ENCODE measurements around the gene BRPF1.

Gene BRPF1

GRCh38 chr3:9731206-9732079, at the start of gene BRPF1:
BRPF1 (plus strand) TSS chr3:9731735; CDS start chr3:9734141, 2,406 bp downstream.
- DNase-seq (ENCODE audit: low spot score), result peak; percentile 99

DNA sequence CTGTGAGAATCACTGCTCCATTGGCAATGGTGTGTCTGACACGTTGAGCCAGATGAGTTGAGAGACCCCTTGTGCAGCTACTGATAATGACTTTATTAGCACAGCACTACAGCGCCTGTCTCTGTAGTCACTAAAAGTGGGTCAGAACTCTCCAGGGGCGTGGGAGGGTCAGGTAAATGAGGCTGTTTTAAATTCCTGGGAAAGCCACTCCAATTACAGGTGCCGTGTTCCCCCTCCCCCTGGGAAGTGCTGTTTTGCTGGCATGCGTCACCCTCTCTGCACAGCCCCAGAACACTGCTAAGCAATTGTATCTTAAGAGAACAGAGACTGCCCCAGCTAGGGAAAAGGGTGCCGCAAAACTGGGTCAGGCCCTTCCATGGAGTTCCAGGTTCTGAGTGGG, 49.4 kb upstream of the BRPF1 start:
- DNase-seq (ENCODE audit: low spot score), result no peak

DNA sequence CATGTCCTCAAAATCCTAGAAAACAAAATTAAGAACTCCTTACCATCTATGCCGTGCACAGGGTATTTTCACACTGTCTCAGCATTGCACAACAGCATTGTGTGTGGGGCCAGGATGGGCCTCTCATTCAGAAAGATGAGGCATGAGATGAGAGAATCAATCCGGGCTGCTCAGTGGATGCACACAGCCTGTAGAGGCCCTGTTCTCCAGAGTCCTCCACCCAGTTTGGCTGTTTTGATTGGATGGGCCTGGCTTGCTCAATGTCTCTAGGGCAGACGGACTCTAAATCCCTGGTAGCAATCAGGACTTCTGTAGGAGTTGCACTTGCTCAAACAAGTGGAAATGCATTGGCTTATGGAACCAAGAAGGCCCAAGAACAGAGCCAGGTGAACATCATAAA, 48.1 kb upstream of the BRPF1 start:
- no peak for DNase-seq (ENCODE audit: low spot score)

DNA sequence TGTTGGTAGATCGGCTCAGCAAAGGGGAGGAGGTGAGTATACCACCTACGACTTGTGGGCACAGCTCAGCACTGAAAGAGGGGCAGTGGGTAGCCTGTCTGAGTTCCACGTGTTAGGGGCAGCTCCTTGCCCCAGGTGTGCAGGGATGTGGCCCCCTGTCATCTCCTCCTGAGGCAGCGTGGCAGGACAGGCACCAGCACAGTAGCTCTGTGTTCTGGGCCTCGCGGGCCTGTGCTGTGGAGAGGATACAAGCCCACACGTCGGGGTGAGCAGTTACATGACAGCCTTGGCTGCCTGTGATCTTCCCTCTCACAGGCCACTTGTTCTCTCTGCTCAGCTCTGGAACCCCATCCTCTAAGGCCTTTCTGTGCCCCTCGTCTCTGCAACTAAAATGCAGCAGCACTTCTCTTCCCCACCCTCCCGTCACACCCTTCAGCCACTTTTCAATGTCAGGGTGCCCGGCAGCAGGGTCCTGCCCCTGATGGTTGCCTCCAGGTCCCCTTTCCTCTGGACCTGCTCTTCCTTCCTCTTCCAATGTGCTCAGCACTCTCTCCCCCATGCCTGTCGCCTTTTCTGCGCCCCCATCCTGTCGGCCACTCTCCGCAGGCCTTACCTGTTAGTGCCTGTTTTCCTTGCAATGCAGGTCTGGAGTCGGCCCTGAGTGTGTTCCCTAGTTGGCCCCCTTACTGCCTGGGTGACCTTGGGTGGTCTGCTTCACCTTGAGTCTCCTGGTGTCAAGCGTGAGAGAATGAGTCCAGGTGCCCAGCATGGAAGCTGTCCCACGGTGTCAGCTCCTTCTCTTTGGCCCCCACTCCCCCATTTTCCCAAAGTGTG, 46.1 kb upstream of the BRPF1 start:
- no peak for DNase-seq (ENCODE audit: low spot score)

DNA sequence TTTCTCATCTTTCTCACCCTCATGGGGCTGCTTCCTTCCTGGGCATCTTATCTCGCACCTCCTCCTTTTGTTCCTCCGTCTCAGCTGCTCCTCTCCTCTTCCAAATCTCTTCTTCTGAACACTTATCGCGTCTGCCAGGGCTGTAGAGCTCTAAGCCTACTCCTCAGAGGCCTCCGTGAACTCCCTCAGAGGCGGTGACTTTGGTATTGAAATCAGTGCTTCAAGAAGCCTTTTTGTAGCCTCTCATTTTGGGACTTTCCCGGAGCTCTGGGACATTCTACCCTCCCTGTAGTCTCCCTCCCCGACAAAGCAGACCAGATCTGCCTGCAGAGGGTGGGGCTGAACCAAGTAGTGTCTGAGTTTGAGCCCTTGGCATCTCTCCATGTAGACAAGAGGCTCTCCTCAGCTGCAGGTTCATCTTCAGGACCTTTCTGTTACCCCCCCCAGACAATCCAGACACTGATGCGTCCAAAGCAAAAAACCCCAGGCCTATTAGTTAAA, 45.4 kb upstream of the BRPF1 start:
- DNase-seq (ENCODE audit: low spot score), result no peak

GRCh38 chr3:9686703-9687102, 44.8 kb upstream of the BRPF1 start:
- no peak for DNase-seq (ENCODE audit: low spot score)

- DNase-seq (ENCODE audit: low spot score), result no peak
These were observed 44.0 kb upstream of the BRPF1 start for GRCh38 chr3:9687514-9687913.

DNA sequence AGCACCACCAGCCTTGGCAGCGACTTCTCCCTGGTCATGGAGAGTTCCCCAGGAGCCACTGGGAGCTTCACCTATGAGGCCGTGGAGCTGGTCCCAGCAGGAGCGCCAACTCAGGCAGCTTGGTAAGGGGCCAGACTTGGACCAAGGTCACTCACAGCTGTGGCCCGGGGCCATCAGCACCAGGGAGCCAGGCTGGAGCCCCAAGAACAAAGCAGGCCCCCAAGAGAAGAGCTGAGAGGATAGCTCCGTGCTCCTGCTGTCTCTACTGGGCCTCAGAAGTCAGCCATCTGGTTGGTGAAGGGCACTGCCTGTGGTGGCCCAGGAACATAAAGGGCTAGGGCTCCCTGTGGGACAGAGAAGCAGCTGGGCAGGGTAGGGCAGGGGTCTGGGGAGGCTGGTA, 42.6 kb upstream of the BRPF1 start:
- no peak for DNase-seq (ENCODE audit: low spot score)

DNA sequence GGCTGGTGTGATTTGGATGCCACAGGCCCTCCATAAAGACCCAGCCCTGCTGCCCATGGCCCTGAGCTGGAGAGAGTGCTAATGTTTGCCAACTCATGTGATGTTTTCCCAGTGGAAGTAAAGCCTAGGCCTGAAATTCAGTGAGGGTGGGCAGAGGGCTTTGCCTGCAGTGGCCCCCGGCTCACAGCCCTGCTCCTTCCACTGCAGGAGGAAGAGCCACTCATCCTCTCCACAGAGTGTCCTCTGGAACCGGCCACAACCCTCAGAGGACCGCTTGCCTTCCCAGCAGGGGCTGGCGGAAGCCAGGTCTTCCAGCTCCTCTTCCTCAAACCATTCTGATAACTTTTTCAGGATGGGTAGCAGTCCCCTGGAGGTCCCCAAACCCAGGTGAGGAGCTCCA, 41.8 kb upstream of the BRPF1 start:
- no peak for DNase-seq (ENCODE audit: low spot score)

- DNase-seq (ENCODE audit: low spot score), result no peak
These were observed 40.8 kb upstream of the BRPF1 start for GRCh38 chr3:9690451-9691450.

- no peak for DNase-seq (ENCODE audit: low spot score)
These were observed 39.9 kb upstream of the BRPF1 start for GRCh38 chr3:9691636-9692035.

GRCh38 chr3:9692416-9692815, 39.1 kb upstream of the BRPF1 start:
- DNase-seq (ENCODE audit: low spot score), result no peak

- no peak for DNase-seq (ENCODE audit: low spot score)
These were observed 36.2 kb upstream of the BRPF1 start for GRCh38 chr3:9695345-9695744.

- no peak for DNase-seq (ENCODE audit: low spot score)
These were observed 35.8 kb upstream of the BRPF1 start for GRCh38 chr3:9695746-9696145.

DNA sequence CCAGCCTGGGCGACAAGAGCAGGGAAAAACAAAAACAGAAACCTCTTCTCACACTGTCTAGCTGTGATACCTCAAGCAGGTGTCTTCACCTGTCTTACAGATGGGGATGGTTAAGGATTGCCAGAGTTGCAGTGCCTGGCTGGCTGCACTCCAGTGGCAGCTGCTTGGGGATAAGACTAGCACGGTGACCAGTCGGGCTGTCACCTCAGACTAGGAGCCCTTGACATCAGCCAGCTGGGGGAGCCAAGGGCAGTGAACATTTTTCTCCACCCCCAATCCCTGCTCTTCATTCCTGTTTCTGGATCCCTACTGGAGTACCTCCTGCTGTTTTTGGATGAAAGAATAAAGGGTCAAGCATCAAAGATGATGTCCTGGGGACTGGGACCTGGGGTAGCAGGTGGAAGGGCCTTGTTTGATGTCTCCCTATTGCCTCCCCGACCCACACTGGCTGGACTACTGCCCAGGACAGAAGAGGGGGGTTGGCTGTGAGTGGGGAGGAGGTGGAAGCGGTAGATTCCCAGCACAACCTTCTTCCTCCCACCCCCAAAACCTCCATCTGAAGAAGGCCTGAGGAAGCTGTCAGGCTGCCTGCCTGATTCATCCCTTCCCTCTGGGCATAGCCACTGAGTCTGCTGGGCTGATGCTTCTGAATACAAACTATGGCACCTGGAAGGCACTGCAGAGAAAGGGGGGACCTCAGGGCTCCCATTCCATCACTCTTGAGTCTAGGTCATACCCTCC, 34.9 kb upstream of the BRPF1 start:
- no peak for DNase-seq (ENCODE audit: low spot score)

GRCh38 chr3:9697892-9698291, 33.6 kb upstream of the BRPF1 start:
- DNase-seq (ENCODE audit: low spot score), result no peak

GRCh38 chr3:9698293-9698692, 33.2 kb upstream of the BRPF1 start:
- no peak for DNase-seq (ENCODE audit: low spot score)

- DNase-seq (ENCODE audit: low spot score), result peak; percentile 15
These were observed 31.0 kb upstream of the BRPF1 start for GRCh38 chr3:9700536-9700935.

GRCh38 chr3:9701006-9701405, 30.5 kb upstream of the BRPF1 start:
- no peak for DNase-seq (ENCODE audit: low spot score)

GRCh38 chr3:9701711-9702110, 29.8 kb upstream of the BRPF1 start:
- no peak for DNase-seq (ENCODE audit: low spot score)

DNA sequence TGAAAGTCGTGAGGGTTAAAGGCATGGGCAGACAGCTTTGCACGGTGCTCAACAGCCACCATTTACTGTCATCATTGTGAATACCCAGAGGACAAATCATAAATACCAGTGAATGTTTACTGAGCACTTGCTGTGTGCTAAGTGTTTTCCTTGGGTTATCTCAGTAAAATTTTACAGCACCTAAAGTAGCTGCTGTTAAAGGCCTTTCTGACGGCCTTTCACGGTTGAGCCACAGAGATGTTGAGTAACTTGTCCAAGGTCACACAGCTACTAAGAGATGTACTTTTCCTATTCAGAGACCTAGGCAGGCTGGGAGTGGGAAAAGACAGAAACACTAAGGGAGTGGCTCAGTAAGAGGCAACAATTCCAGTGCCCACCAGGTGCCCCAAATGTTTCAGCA, 28.3 kb upstream of the BRPF1 start:
- DNase-seq (ENCODE audit: low spot score), result no peak

Data from kidney tubule cell (primary cell).